ENCODE data around the gene RBBP4.
"Not testable (repeated sequence)": the region's sequence is repeated elsewhere in the genome, so short reads cannot be mapped to it uniquely, and the experiment has no call there.

Gene RBBP4

GRCh38 chr1:32650752-32651460 lies at the start of gene RBBP4:
Gene RBBP4 (plus strand): TSS chr1:32651208. CDS start chr1:32651307, 99 bp downstream.
- peak; percentile 99 for DNase-seq

- no peak for DNase-seq
These were observed 45.1 kb upstream of the RBBP4 start for GRCh38 chr1:32605711-32606424.

GRCh38 chr1:32606565-32607371 lies 44.2 kb upstream of the RBBP4 start:
- DNase-seq = no peak

- no peak for DNase-seq
These were observed 41.8 kb upstream of the RBBP4 start for GRCh38 chr1:32609180-32609579.

GRCh38 chr1:32611859-32612188 lies 39.2 kb upstream of the RBBP4 start:
- no peak for DNase-seq

- peak; percentile 84 for DNase-seq
These were observed 38.7 kb upstream of the RBBP4 start for GRCh38 chr1:32612189-32612881.

GRCh38 chr1:32613472-32613871 lies 37.5 kb upstream of the RBBP4 start:
- no peak for DNase-seq

GRCh38 chr1:32618673-32619221 lies 32.3 kb upstream of the RBBP4 start:
- DNase-seq = no peak

- DNase-seq = no peak
These were observed 31.1 kb upstream of the RBBP4 start for GRCh38 chr1:32619701-32620485.

GRCh38 chr1:32622205-32622604 lies 28.8 kb upstream of the RBBP4 start:
- no peak for DNase-seq

- no peak for DNase-seq
These were observed 28.0 kb upstream of the RBBP4 start for GRCh38 chr1:32622806-32623681.

GRCh38 chr1:32623775-32624174 lies 27.2 kb upstream of the RBBP4 start:
- DNase-seq = no peak

GRCh38 chr1:32626176-32626575 lies 24.8 kb upstream of the RBBP4 start:
- no peak for DNase-seq

GRCh38 chr1:32627596-32628162 lies 23.3 kb upstream of the RBBP4 start:
- no peak for DNase-seq

- DNase-seq = not testable (repeated sequence)
These were observed 20.8 kb upstream of the RBBP4 start for GRCh38 chr1:32630173-32630572.

GRCh38 chr1:32632829-32633228 lies 18.2 kb upstream of the RBBP4 start:
- DNase-seq = no peak

- DNase-seq = no peak
These were observed 15.3 kb upstream of the RBBP4 start for GRCh38 chr1:32635508-32636277.

GRCh38 chr1:32636914-32637645 lies 13.9 kb upstream of the RBBP4 start:
- DNase-seq = no peak

- DNase-seq = no peak
These were observed 11.4 kb upstream of the RBBP4 start for GRCh38 chr1:32639489-32640075.
